Hippocampal formation (tissue), 2 donors: ENCODE data around the gene E2F2.

ENCODE experiments used
- DNase-seq, 2 donors: peaks; one replicate each; lab custom pipeline; 2025; lab: John Stamatoyannopoulos, UW

The E2F2 gene

GRCh38 chr1:23484253-23485001 lies 46.6 kb downstream of the E2F2 start:
- peak; percentile 63 to 85 for DNase-seq

DNA sequence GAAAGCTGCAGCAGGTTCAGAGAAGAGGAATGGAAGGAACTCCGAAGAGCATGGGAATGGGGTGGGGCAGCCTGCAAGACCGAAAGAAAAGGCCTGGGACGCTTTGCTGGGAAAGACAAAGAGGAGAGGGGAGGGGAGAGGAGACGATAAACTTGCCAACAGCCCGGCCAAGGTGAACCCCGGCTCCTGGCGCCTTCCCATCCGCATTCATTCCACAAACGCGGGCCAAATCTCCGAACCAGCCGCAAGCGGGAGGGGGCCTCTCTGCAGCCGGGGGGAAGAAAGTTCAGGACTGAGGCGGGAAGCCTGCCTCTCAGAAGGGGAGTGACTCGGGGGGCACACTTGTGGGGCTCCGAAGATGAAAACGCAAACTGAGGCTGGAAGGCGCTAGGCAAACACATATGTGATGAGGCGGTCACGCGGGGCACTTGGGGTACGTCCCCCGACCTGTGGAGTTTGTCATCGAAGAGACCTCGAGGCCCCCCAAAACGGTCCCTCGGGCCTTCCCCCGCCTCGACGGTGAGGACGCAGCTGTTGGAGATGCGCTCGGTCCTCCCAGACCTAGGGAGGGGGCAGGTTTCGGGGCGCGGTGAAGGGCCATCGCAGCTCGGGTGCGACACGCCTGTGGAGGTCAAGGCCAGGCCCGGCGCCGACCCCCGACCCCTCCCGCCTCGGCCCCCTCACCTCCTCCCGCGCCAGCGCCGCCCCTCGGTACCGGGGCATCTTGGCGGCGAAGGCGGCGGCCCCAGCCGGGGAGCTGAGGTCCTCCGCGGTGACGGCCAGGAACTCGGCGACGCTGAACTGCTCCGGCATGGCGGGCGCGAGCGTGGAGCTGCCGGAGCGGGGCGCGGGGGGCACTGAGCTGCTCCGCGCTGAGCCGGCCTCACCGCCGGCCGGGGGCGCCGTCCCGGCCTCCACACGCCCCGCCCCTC lies 47.4 kb downstream of the E2F2 start, which contains the start of gene ASAP3:
Gene ASAP3 (minus strand): TSS at position 859 of the 932 bp plus-strand sequence. CDS start 46 bp downstream, at position 813.
- DNase-seq, result no peak

GRCh38 chr1:23481904-23482303 lies 49.1 kb downstream of the E2F2 start:
- no peak for DNase-seq

- no peak for DNase-seq
Measured at GRCh38 chr1:23481026-23481597, 49.9 kb downstream of the E2F2 start.

DNA sequence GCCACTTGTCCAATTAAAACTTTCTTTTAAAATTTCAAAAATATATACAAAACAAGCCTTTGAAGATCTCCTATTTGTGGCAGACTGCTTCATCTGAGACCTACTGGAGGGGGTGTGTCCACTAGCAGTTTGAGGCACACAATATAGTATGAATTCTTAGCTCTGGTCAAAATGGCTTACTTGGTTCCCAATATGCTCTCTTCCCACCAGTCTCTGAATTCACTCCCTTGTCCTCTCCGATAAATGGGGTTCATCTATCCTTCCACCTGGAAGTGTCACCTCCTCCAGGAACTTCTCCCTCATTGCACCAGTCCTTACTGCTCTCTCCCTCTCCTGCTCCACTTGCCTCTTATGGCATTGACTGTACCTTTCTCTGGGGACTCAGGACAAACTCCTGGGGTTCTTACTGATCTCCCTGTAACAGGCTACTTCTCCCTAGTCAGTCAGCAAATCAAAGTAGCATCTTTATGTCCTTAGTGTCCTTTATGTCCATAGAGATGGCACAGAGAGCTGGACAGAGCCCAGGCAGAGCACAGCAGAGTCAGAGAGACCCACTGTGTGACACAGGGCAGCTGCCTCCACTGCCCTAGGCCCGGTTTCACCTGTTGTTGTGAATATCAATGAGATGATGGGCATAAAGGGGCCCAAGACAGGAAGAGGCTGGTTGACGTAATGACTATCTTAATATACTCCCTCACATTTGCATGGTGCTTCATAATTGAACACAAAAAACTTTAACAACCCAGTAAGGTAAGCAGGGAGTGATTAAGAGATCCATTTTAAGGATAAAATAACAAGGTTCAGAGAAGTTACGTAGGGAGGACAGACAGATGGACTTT lies 50.6 kb downstream of the E2F2 start:
- no peak for DNase-seq

DNA sequence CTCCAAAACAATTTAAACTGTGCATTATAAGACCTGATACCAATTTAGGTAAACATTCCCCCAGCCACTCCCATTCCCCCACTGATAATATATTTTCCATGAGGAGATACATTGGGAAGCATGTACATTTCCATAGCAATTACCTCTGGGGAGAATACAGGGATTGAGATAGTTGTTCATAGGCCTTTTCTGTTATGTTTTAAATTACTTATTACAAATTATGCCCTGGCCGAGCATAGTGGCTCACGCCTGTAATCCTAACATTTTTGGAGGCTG lies 51.4 kb downstream of the E2F2 start:
- no peak for DNase-seq

DNA sequence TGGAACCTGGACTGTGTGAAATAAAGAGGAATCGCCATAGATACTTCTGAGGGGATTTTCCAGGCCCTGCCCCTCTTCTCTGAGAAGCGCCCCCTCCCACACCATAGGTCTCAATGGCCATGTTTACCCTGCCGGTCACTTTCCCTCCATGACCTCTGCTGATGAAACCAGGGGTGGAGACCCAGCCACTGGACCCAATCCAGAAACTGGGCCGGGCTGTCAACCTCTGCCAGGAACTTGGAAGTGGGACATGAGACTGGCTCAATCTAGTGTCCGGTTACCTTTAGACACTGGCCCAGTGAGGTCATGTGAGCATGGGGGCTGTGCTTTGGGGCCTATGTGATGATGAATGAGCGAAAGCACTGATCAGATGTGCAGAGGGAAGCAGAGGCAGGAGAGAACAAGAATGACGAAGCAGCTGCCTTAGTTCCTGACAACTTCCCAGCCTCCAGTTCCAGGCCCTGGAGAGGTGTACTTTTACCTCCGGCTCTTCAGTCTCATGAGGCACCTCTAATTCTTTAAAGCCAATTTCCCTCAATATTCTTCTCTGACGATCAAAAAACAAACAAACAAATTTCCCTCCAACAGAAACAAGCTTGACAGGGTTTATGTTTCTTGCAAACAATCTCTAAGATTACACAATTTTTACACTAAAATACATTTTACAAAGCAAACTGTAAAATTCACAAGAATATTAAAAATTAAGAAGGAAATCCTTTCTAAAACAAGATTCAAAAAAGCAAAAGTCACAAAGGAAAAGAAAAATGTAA lies 52.0 kb downstream of the E2F2 start:
- DNase-seq, result no peak

DNA sequence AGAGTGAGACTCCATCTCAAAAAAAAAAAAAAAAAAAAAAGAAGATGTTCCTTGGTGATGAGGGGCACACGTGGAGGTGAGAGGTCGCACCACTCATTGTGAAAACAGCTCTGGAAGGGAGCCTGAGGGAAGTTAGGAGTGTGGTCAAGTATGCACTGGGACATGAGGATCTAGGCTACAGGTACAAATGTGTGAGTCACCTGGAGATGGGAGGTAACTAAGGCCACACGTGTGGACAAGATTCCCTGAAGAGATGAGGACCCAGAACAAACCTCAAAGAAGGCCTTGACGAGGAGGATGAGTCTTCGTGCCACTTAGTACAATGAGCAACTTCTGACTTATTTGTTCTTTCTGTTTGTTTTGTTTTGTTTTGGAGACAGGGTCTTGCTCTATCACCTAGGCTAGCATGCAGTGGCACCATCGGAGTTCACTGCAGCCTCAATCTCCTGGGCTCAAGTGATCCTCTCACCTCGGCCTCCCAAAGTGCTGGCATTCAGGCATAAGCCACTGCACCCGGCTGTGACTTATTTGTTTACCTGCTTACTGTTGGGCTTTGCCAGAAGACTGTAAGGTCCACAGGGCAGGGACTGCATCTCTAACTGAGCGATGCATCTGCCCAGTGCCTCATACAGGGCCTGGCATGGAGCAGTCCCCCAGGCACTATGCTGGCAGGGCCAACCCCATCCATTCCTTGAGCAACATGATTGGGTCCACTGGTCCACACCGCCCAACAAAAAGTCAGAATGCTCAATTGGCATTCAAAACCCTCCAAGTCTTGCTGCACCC lies 53.5 kb downstream of the E2F2 start:
- no peak for DNase-seq

DNA sequence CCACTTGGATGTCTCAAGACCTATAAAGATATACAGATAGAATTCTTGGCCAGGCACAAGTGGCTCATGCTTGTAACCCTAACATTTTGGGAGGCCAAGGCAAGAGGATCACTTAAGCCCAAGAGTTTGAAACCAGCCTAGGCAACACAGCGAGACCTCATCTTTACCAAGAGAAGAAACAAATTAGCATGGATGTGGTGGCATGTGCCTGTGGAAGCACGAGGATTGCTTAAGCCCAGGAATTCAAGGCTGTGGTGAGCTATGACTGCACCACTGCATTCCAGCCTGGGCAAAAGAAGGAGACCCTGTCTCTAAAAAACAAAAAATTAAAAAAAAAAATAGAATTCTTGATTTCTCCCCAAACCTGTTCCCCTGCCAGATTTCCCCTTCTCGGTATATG lies 55.4 kb downstream of the E2F2 start:
- no peak for DNase-seq

DNA sequence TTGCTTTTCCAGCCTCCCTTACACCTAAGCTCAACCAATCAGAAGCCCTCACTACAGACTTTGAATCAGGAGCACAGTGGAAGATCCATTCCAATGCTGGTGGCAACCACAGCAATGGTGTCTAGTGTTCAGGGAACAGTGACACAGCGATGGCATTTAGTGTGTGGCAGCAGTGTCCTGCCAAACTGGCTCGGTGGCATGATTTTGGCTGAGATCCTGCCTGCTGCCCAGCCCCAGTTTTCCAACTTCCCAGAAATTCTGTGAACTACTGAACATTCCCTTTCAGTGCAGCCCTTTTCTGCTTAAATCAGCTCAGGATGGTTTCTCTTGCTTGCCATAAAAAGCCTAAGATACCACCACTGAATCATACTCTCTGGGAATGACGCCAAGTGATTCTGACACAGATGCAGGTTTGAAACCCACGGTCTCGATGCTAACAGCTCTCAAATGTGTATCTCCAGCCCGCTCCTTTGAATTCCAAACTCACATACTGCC lies 55.9 kb downstream of the E2F2 start:
- peak in 1 of 2 donors; percentile 41 for DNase-seq

- DNase-seq, result no peak
Measured at GRCh38 chr1:23473037-23473800, 57.8 kb downstream of the E2F2 start.

GRCh38 chr1:23472351-23473036 lies 58.5 kb downstream of the E2F2 start:
- DNase-seq, result no peak

GRCh38 chr1:23471473-23472075 lies 59.5 kb downstream of the E2F2 start:
- DNase-seq, result no peak

DNA sequence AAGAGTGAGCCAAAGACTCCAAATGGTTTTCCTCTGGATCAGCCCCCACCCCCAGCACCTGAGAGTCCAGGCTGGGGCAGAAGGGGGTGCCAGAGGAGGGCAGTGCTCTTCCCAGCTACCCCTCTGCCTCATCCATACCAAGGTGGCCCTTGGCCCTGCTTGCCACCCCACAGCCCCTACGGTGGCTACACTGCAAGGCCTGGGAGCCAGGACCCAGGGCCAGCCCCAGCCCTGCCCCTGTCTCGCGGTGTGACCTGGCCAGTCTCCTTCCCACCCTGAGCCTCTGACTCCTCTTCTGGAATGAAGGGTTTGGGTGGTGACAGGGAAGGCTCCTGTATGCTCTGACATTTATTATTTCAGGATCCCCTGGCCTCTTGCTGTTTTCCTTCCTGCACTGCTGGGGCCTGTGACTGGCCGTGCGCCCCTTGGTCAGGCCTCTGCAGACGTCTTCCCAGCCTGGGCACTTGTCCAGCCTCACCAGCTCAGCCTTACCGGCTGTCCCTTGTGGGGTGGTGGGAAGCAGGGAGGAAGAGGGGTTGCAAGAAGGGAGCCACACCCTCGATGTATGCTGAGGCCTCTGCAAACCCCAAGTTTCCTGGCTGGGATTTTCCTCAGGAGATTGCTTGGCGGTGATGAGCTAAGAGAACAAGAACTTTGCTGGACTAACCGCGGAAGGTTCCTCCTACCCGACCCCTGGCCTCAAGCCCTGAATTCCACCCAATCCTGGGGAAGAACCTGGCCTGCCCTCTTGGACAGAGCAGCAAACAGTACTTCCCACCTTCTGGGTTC lies 60.6 kb downstream of the E2F2 start:
- DNase-seq, result no peak

DNA sequence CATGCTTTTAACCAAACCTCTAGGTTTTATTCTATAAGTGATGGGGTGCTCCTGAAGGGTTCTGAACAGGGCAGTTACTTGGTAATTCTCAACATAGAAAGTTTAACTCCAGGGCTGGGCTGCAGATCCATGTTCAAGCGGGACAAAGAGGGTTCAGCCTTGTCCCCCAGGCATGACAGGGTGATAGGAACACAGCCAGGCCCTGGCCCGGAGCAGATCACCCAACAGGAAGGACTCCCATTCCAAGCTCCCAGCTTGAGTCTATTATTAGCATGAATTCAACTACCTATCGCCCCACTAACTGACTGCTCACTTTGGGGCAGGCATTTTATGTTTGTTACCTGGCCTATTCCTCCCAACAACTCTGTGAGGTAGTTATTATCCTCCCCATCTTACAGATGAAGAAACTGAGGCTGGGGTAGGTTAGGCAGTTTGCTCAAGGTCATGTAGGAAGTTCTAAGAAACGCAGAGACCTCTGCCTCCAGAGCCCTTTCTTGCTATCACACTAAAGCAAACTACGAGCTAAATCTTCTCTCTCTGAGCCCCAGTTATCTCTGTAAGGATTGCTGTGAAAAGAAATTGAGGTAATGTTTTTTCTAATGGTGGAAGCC lies 61.6 kb downstream of the E2F2 start:
- no peak for DNase-seq

- DNase-seq, result peak; percentile 62 to 70
Measured at GRCh38 chr1:23466423-23466989, 64.5 kb downstream of the E2F2 start.

GRCh38 chr1:23463286-23463685 lies 67.7 kb downstream of the E2F2 start:
- DNase-seq, result no peak
